T-helper 17 cell (primary cell): ENCODE data around the gene RNU1-1. TPM values are rescaled to one million over a fixed set of nuclear protein-coding genes. Genes with fewer than 3 reads are reported as not detected.
"Not testable (repeated sequence)": the region's sequence is repeated elsewhere in the genome, so short reads cannot be mapped to it uniquely, and the experiment has no call there.

ENCODE experiments used
- ATAC-seq: fragments of 150-1000 bp; cut with Tn5 transposase; 2 replicates; pipeline ENCODE4 v1.10.0; 2021; ENCODE audit warnings: mild to moderate bottlenecking, moderate library complexity
- DNase-seq, 3 donors: peaks; one replicate each; pipeline versions ENCODE4 v3.0.0 to v3.0.0-alpha.2; 2020 to 2021
- H3K9me3 ChIP-seq: one replicate; pipeline ENCODE4 v1.7.0; 2013; ENCODE audit warnings: low read length, mild to moderate bottlenecking; ENCODE audit not compliant: control insufficient read depth, poor library complexity, severe bottlenecking
- H3K27ac Mint-ChIP-seq: one replicate; pipeline ENCODE4 v1.8.0; 2022; ENCODE audit warnings: mild to moderate bottlenecking, moderate library complexity, mixed read lengths
- H3K27me3 Mint-ChIP-seq: one replicate; pipeline ENCODE4 v1.8.0; 2022; ENCODE audit warnings: mixed read lengths
- H3K36me3 Mint-ChIP-seq: one replicate; pipeline ENCODE4 v1.8.0; 2022; ENCODE audit warnings: low read depth, mixed read lengths
- H3K4me1 Mint-ChIP-seq: one replicate; pipeline ENCODE4 v1.8.0; 2022; ENCODE audit warnings: mild to moderate bottlenecking, mixed read lengths
- H3K4me3 Mint-ChIP-seq: one replicate; pipeline ENCODE4 v1.8.0; 2022; ENCODE audit warnings: mild to moderate bottlenecking, moderate library complexity, mixed read lengths
- total RNA-seq, 4 donors: library from RNA in 2 of 4; stranded (reverse) in 2 of 4; gene quantifications; one replicate each; pipeline ENCODE4 v1.2.3 and lab custom pipeline; 2022 to 2026

Gene RNU1-1
- total RNA-seq, 2 donors from 2014 or later, result 3,182 to 3,922 TPM

- DNase-seq, H3K4me3 Mint-ChIP-seq, H3K9me3 ChIP-seq, ATAC-seq, H3K4me1 Mint-ChIP-seq, H3K36me3 Mint-ChIP-seq, H3K27ac Mint-ChIP-seq: not testable (repeated sequence)
- H3K27me3 Mint-ChIP-seq, result peaks cover 48% of the 10 kb centered on the region
Measured at GRCh38 chr1:16516694-16517410, 2.8 kb upstream of the RNU1-1 start.

GRCh38 chr1:16513412-16514106, 526 bp downstream of the RNU1-1 start:
- peak; percentile 95 for ATAC-seq
- peaks cover 19% of the 10 kb centered on the region for H3K27me3 Mint-ChIP-seq
- H3K36me3 Mint-ChIP-seq, H3K27ac Mint-ChIP-seq, H3K4me3 Mint-ChIP-seq, H3K9me3 ChIP-seq, H3K4me1 Mint-ChIP-seq: not testable (repeated sequence)
- peak in 2 of 3 donors; percentile 38 for DNase-seq

GRCh38 chr1:16512624-16513411, 1.3 kb downstream of the RNU1-1 start:
- H3K27ac Mint-ChIP-seq, ATAC-seq: not testable (repeated sequence)

GRCh38 chr1:16511926-16512325, 2.2 kb downstream of the RNU1-1 start:
- not testable (repeated sequence) for ATAC-seq, H3K4me1 Mint-ChIP-seq, H3K27me3 Mint-ChIP-seq, H3K27ac Mint-ChIP-seq, H3K36me3 Mint-ChIP-seq, H3K4me3 Mint-ChIP-seq, DNase-seq, H3K9me3 ChIP-seq

More at GRCh38 chr1:16512624-16513411, 1.3 kb downstream of the RNU1-1 start:
- H3K36me3 Mint-ChIP-seq, H3K4me3 Mint-ChIP-seq, H3K4me1 Mint-ChIP-seq, H3K9me3 ChIP-seq: not testable (repeated sequence)
- peaks cover 11% of the 10 kb centered on the region for H3K27me3 Mint-ChIP-seq
- DNase-seq, result peak in 1 of 3 donors; percentile 25

GRCh38 chr1:16508861-16509445, 5.1 kb downstream of the RNU1-1 start:
- not testable (repeated sequence) for H3K27ac Mint-ChIP-seq, H3K9me3 ChIP-seq, H3K4me1 Mint-ChIP-seq, H3K4me3 Mint-ChIP-seq, H3K27me3 Mint-ChIP-seq, ATAC-seq, H3K36me3 Mint-ChIP-seq
- DNase-seq, result peak in 1 of 3 donors; percentile 32

GRCh38 chr1:16506364-16507136, 7.5 kb downstream of the RNU1-1 start:
- ATAC-seq, DNase-seq, H3K4me3 Mint-ChIP-seq, H3K4me1 Mint-ChIP-seq, H3K9me3 ChIP-seq, H3K36me3 Mint-ChIP-seq, H3K27me3 Mint-ChIP-seq, H3K27ac Mint-ChIP-seq: not testable (repeated sequence)

GRCh38 chr1:16505870-16506269, 8.2 kb downstream of the RNU1-1 start:
- H3K27me3 Mint-ChIP-seq, H3K9me3 ChIP-seq, H3K4me1 Mint-ChIP-seq, ATAC-seq, H3K4me3 Mint-ChIP-seq, DNase-seq, H3K27ac Mint-ChIP-seq, H3K36me3 Mint-ChIP-seq: not testable (repeated sequence)

- no peaks in the 10 kb centered on the region for H3K9me3 ChIP-seq
- no peak for ATAC-seq
- peaks cover 4% of the 10 kb centered on the region for H3K4me1 Mint-ChIP-seq
- no peak overlapping the region for H3K4me3 Mint-ChIP-seq
- H3K27ac Mint-ChIP-seq, result no peak overlapping the region
- no peaks in the 10 kb centered on the region for H3K36me3 Mint-ChIP-seq
- H3K27me3 Mint-ChIP-seq, result peaks cover 4% of the 10 kb centered on the region
- no peak for DNase-seq
Measured at GRCh38 chr1:16503494-16503893, 10.6 kb downstream of the RNU1-1 start.

- not testable (repeated sequence) for ATAC-seq, H3K9me3 ChIP-seq, DNase-seq, H3K27ac Mint-ChIP-seq, H3K36me3 Mint-ChIP-seq, H3K27me3 Mint-ChIP-seq
- peak overlapping the region; percentile 60 for H3K4me3 Mint-ChIP-seq
- peaks cover 16% of the 10 kb centered on the region for H3K4me1 Mint-ChIP-seq
Measured at GRCh38 chr1:16501446-16501845, 12.6 kb downstream of the RNU1-1 start.

GRCh38 chr1:16500975-16501374, 13.1 kb downstream of the RNU1-1 start:
- H3K27me3 Mint-ChIP-seq, ATAC-seq, H3K9me3 ChIP-seq, DNase-seq, H3K36me3 Mint-ChIP-seq: not testable (repeated sequence)
- H3K4me3 Mint-ChIP-seq, result peak overlapping the region; percentile 60
- peak overlapping the region; percentile 83 for H3K27ac Mint-ChIP-seq
- peaks cover 17% of the 10 kb centered on the region for H3K4me1 Mint-ChIP-seq

GRCh38 chr1:16500466-16500865, 13.6 kb downstream of the RNU1-1 start:
- H3K4me1 Mint-ChIP-seq, result peaks cover 17% of the 10 kb centered on the region
- not testable (repeated sequence) for H3K9me3 ChIP-seq, H3K36me3 Mint-ChIP-seq, ATAC-seq, DNase-seq, H3K27me3 Mint-ChIP-seq
- H3K27ac Mint-ChIP-seq, result peak overlapping the region; percentile 83
- H3K4me3 Mint-ChIP-seq, result peak overlapping the region; percentile 92

GRCh38 chr1:16498573-16499413, 15.3 kb downstream of the RNU1-1 start:
- peak; percentile 96 for ATAC-seq
- DNase-seq, result peak; percentile 76 to 86 (median 85)
- H3K27ac Mint-ChIP-seq, result peak overlapping the region; percentile 49
- H3K36me3 Mint-ChIP-seq, result no peaks in the 10 kb centered on the region
- peaks cover 18% of the 10 kb centered on the region for H3K4me1 Mint-ChIP-seq
- peak overlapping the region; percentile 92 for H3K4me3 Mint-ChIP-seq
- H3K27me3 Mint-ChIP-seq, result peaks cover 4% of the 10 kb centered on the region
- H3K9me3 ChIP-seq, result no peaks in the 10 kb centered on the region
